B cell (primary cell): ENCODE results near the gene DOCK3. TPM values are rescaled to one million over a fixed set of nuclear protein-coding genes. Genes with fewer than 3 reads are reported as not detected.

ENCODE experiments used
- ATAC-seq: fragments of 200-7000 bp; cut with Tn5 transposase; one replicate; pipeline ENCODE4 v1.10.0; 2021; ENCODE audit warnings: low read depth, mild to moderate bottlenecking, moderate number of reproducible peaks, moderate library complexity
- CTCF ChIA-PET: fragments of 350-600 bp; sonication (Branson Sonifier 250); formaldehyde crosslinking; loops from one replicate; lab custom pipeline; 2021; ENCODE audit warnings: antibody characterized with exemption, inconsistent platforms; lab: Charles Lee
- POLR2A ChIA-PET: fragments of 350-600 bp; sonication (Branson Sonifier 250); formaldehyde crosslinking; loops from one replicate; lab custom pipeline; 2021; ENCODE audit warnings: antibody characterized with exemption; lab: Charles Lee
- DNase-seq: peaks from one replicate; pipeline ENCODE4 v3.0.0; 2013
- H2AFZ ChIP-seq: 2 replicates; pipeline ENCODE4 v1.6.1; 2012; ENCODE audit warnings: mild to moderate bottlenecking, low read depth, low read length; ENCODE audit not compliant: insufficient read depth, poor library complexity, severe bottlenecking
- H3K27ac ChIP-seq, 2 donors: 1 replicate in 1 of 2; 2 replicates in 1 of 2; pipeline ENCODE4 v1.5.1; 2012 to 2013; ENCODE audit warnings: low read length in 2 of 2, mild to moderate bottlenecking in 2 of 2, moderate library complexity in 1 of 2
- H3K27me3 ChIP-seq, 4 experiments: fragments of 200-600 bp in 1 of 4; sonication (generic) in 1 of 4; replicated peaks in 1 of 4; 1 replicate in 2 of 4; 2 replicates in 2 of 4; pipeline versions ENCODE4 v1.6.1 to v1.7.0; 2013 to 2016; ENCODE audit warnings: low read length in 3 of 4, mild to moderate bottlenecking in 2 of 4, mixed read lengths in 1 of 4, moderate library complexity in 1 of 4; ENCODE audit not compliant: insufficient read depth in 4 of 4, control insufficient read depth in 3 of 4; ENCODE audit errors: control extremely low read depth in 1 of 4
- H3K36me3 ChIP-seq, 2 experiments: replicated peaks in 1 of 2; 1 replicate in 1 of 2; 2 replicates in 1 of 2; pipeline versions ENCODE4 v1.6.1 to v1.7.1; 2013; ENCODE audit warnings: low read length in 1 of 2; ENCODE audit not compliant: insufficient read depth in 2 of 2, control insufficient read depth in 1 of 2; ENCODE audit errors: control extremely low read depth in 1 of 2, extremely low read depth in 1 of 2
- H3K4me1 ChIP-seq, 2 donors: fragments of 200-600 bp in 1 of 2; sonication (generic) in 1 of 2; 1 replicate in 1 of 2; 2 replicates in 1 of 2; pipeline versions ENCODE4 v1.5.1 to v1.6.1; 2013 to 2017; ENCODE audit warnings: low read length in 2 of 2; ENCODE audit not compliant: control insufficient read depth in 2 of 2, insufficient read depth in 2 of 2
- H3K4me2 ChIP-seq: replicated peaks from 2 replicates; pipeline ENCODE3; 2012; ENCODE audit warnings: mild to moderate bottlenecking, low read depth, low read length; ENCODE audit not compliant: poor library complexity, severe bottlenecking
- H3K4me3 ChIP-seq, 5 experiments: fragments of 200-600 bp in 1 of 5; sonication (generic) in 1 of 5; 1 replicate in 3 of 5; 2 replicates in 2 of 5; pipeline versions ENCODE4 v1.5.1 to v1.7.0; 2011 to 2016; ENCODE audit warnings: low read length in 4 of 5, mild to moderate bottlenecking in 4 of 5, low read depth in 2 of 5, control low read depth in 1 of 5, moderate library complexity in 1 of 5; ENCODE audit not compliant: insufficient read depth in 1 of 5; ENCODE audit errors: control extremely low read depth in 1 of 5, extremely low read depth in 1 of 5
- H3K79me2 ChIP-seq: fragments of 200-600 bp; sonication (generic); one replicate; pipeline ENCODE4 v1.6.0; 2016; ENCODE audit warnings: low read length; ENCODE audit not compliant: control insufficient read depth, insufficient read depth
- H3K9ac ChIP-seq: fragments of 200-600 bp; sonication (generic); 2 replicates; pipeline ENCODE4 v1.6.1; 2017; ENCODE audit warnings: mild to moderate bottlenecking, low read length, moderate library complexity
- H3K9me3 ChIP-seq, 3 donors: one replicate each; pipeline versions ENCODE4 v1.6.1 to v1.7.1; 2013; ENCODE audit warnings: low read length in 2 of 3; ENCODE audit not compliant: control insufficient read depth in 2 of 3, insufficient read depth in 1 of 3; ENCODE audit errors: control extremely low read depth in 1 of 3
- H4K20me1 ChIP-seq: 2 replicates; pipeline ENCODE4 v1.6.0; 2012; ENCODE audit warnings: mild to moderate bottlenecking, low read length; ENCODE audit not compliant: insufficient read depth, control insufficient read depth, poor library complexity, severe bottlenecking
- H3K27ac Mint-ChIP-seq: one replicate; pipeline ENCODE4 v1.8.0; 2021; ENCODE audit warnings: mixed read lengths
- H3K27me3 Mint-ChIP-seq: one replicate; pipeline ENCODE4 v1.8.0; 2021; ENCODE audit warnings: mixed read lengths
- H3K4me1 Mint-ChIP-seq: one replicate; pipeline ENCODE4 v1.8.0; 2021; ENCODE audit warnings: mixed read lengths
- H3K4me3 Mint-ChIP-seq: one replicate; pipeline ENCODE4 v1.8.0; 2021; ENCODE audit warnings: mixed read lengths
- H3K9me3 Mint-ChIP-seq: one replicate; pipeline ENCODE4 v1.8.0; 2022; ENCODE audit warnings: mixed read lengths; ENCODE audit not compliant: insufficient read depth
- CTCF ChIP-seq: fragments of 200-600 bp; IDR thresholded peaks from one replicate; pipeline ENCODE4 v1.8.0; 2022; ENCODE audit warnings: antibody characterized with exemption, mild to moderate bottlenecking
- EZH2 ChIP-seq: IDR thresholded peaks from 2 replicates; pipeline ENCODE4 v1.6.1; 2012; ENCODE audit warnings: borderline replicate concordance, low read depth, mild to moderate bottlenecking, moderate library complexity, low read length; ENCODE audit not compliant: insufficient read depth, poor library complexity, severe bottlenecking
- WGBS: methylation state at CpG from one replicate; pipeline ENCODE4 v1.1.5; 2013; ENCODE audit warnings: missing lambda C conversion rate; ENCODE audit not compliant: insufficient coverage; 5-methylcytosine and 5-hydroxymethylcytosine counted together
- intact Hi-C: fragments of 100-400 bp; cut with micrococcal nuclease; formaldehyde crosslinking; loops from one replicate; pipeline ENCODE4 v1.10.0; 2022
- polyA plus RNA-seq: library from polyadenylated mRNA; depleted of rRNA; stranded (reverse); fragments of >200 nt; gene quantifications from 2 replicates; pipeline ENCODE4 v1.2.3, GENCODE V29; 2012
- total RNA-seq, 2 donors: library from RNA; stranded (reverse); fragments of 120-200 nt in 1 of 2; gene quantifications; 1 replicate in 1 of 2; 2 replicates in 1 of 2; pipeline versions ENCODE4 v1.2.3 to v1.2.4, GENCODE V29; 2013 to 2022

DOCK3 gene
- total and polyA plus RNA-seq, 2 donors (not counting 1 experiment from before 2014, with no cell fraction given) = 0.06 to 0.30 TPM

GRCh38 chr3:51004235-51004634, 329.5 kb downstream of the DOCK3 start:
- Histone ChIP-seq H3K9ac (no peak overlapping the region), H3K36me3 (no peaks in the 10 kb centered on the region), H3K4me3 (no peak overlapping the region), H3K27ac (no peak overlapping the region), H3K27me3 (no peaks in the 10 kb centered on the region), H2AFZ (no peak overlapping the region), H4K20me1 (no peaks in the 10 kb centered on the region), H3K79me2 (no peaks in the 10 kb centered on the region), H3K4me2 (no peak overlapping the region), H3K9me3 (no peaks in the 10 kb centered on the region), H3K4me1 (no peaks in the 10 kb centered on the region)
- H3K4me3 Mint-ChIP-seq = no peak overlapping the region
- H3K4me1 Mint-ChIP-seq = no peaks in the 10 kb centered on the region
- H3K27me3 Mint-ChIP-seq = peaks cover 6% of the 10 kb centered on the region
- no peak for ATAC-seq
- no CpG with 5 or more reads among the region's 2 CpGs for WGBS
- no peak for TF ChIP-seq CTCF
- TF ChIP-seq EZH2 = no peak
- DNase-seq = no peak
- H3K27ac Mint-ChIP-seq = no peak overlapping the region
- intact Hi-C loops = no loop called here
- CTCF ChIA-PET = no interaction called here
- POLR2A ChIA-PET = no interaction called here
- no peaks in the 10 kb centered on the region for H3K9me3 Mint-ChIP-seq

GRCh38 chr3:51024121-51024520, 349.4 kb downstream of the DOCK3 start:
- Histone ChIP-seq H4K20me1 (no peaks in the 10 kb centered on the region), H3K79me2 (no peaks in the 10 kb centered on the region), H3K4me1 (peaks cover 0 to 8% of the 10 kb centered on the region in 2 donors), H2AFZ (no peak overlapping the region), H3K4me2 (no peak overlapping the region), H3K9me3 (no peaks in the 10 kb centered on the region), H3K27ac (no peak overlapping the region), H3K4me3 (no peak overlapping the region), H3K9ac (no peak overlapping the region), H3K27me3 (no peaks in the 10 kb centered on the region), H3K36me3 (no peaks in the 10 kb centered on the region)
- Mint-ChIP-seq H3K9me3 (peaks cover 5% of the 10 kb centered on the region), H3K27me3 (peaks cover 24% of the 10 kb centered on the region), H3K4me3 (no peak overlapping the region), H3K4me1 (peaks cover 8% of the 10 kb centered on the region), H3K27ac (no peak overlapping the region)
- ATAC-seq (no peak), DNase-seq (no peak)
- ChIA-PET CTCF (no interaction called here), POLR2A (no interaction called here)
- TF ChIP-seq EZH2 (no peak), CTCF (no peak)
- intact Hi-C loops = no loop called here
